ENCODE data around the gene ZNF207.
"Not testable (repeated sequence)": the region's sequence is repeated elsewhere in the genome, so short reads cannot be mapped to it uniquely, and the experiment has no call there.

ZNF207 gene

GRCh38 chr17:32385121-32385520 is 35.2 kb downstream of the ZNF207 start:
- no peak for DNase-seq (ENCODE audit: low spot score in 2 of 2)
- Histone ChIP-seq H3K27me3 (ENCODE audit: low read depth) (no peaks in the 10 kb centered on the region), H3K4me1 (no peaks in the 10 kb centered on the region), H3K9me3 (no peaks in the 10 kb centered on the region), H3K4me3 (no peak overlapping the region), H3K36me3 (replicated peaks) (peaks cover 16% of the 10 kb centered on the region)
- in situ Hi-C loops (cut with MboI; ENCODE audit: low sequenced_read_pairs), result no loop called here

GRCh38 chr17:32385971-32386370 is 36.0 kb downstream of the ZNF207 start:
- in situ Hi-C loops (cut with MboI; ENCODE audit: low sequenced_read_pairs), result no loop called here
- DNase-seq (ENCODE audit: low spot score in 2 of 2), result no peak
- no peaks in the 10 kb centered on the region for H3K4me1 ChIP-seq
- no peaks in the 10 kb centered on the region for H3K9me3 ChIP-seq
- peaks cover 10% of the 10 kb centered on the region for H3K36me3 ChIP-seq (replicated peaks)
- no peaks in the 10 kb centered on the region for H3K27me3 ChIP-seq (ENCODE audit: low read depth)
- H3K4me3 ChIP-seq, result no peak overlapping the region

GRCh38 chr17:32386844-32387243 is 36.9 kb downstream of the ZNF207 start:
- Histone ChIP-seq H3K4me1 (no peaks in the 10 kb centered on the region), H3K4me3 (no peak overlapping the region), H3K9me3 (no peaks in the 10 kb centered on the region), H3K27me3 (ENCODE audit: low read depth) (no peaks in the 10 kb centered on the region), H3K36me3 (replicated peaks) (peaks cover 3% of the 10 kb centered on the region; the same call in 1 of the 2 replicates)
- no peak for DNase-seq (ENCODE audit: low spot score in 2 of 2)
- in situ Hi-C loops (cut with MboI; ENCODE audit: low sequenced_read_pairs), result no loop called here

GRCh38 chr17:32388128-32388527 is 38.2 kb downstream of the ZNF207 start:
- H3K4me3 ChIP-seq; H3K9me3 ChIP-seq; in situ Hi-C loops (cut with MboI; ENCODE audit: low sequenced_read_pairs); H3K4me1 ChIP-seq; H3K27me3 ChIP-seq (ENCODE audit: low read depth); DNase-seq (ENCODE audit: low spot score in 2 of 2); H3K36me3 ChIP-seq (replicated peaks): not testable (repeated sequence)

GRCh38 chr17:32388613-32389459 is 38.9 kb downstream of the ZNF207 start:
- Histone ChIP-seq H3K4me1 (no peaks in the 10 kb centered on the region), H3K36me3 (replicated peaks) (no peaks in the 10 kb centered on the region), H3K27me3 (ENCODE audit: low read depth) (no peaks in the 10 kb centered on the region), H3K9me3 (no peaks in the 10 kb centered on the region), H3K4me3 (no peak overlapping the region)
- in situ Hi-C loops (cut with MboI; ENCODE audit: low sequenced_read_pairs), result no loop called here
- DNase-seq (ENCODE audit: low spot score in 2 of 2), result no peak

- no peak for DNase-seq (ENCODE audit: low spot score in 2 of 2)
- no peaks in the 10 kb centered on the region for H3K9me3 ChIP-seq
- in situ Hi-C loops (cut with MboI; ENCODE audit: low sequenced_read_pairs), result no loop called here
- no peaks in the 10 kb centered on the region for H3K4me1 ChIP-seq
- no peak overlapping the region for H3K4me3 ChIP-seq
- no peaks in the 10 kb centered on the region for H3K27me3 ChIP-seq (ENCODE audit: low read depth)
- no peaks in the 10 kb centered on the region for H3K36me3 ChIP-seq (replicated peaks)
These were observed 43.9 kb downstream of the ZNF207 start for GRCh38 chr17:32393904-32394303.

GRCh38 chr17:32396343-32396742 is 46.4 kb downstream of the ZNF207 start:
- Histone ChIP-seq H3K27me3 (ENCODE audit: low read depth) (no peaks in the 10 kb centered on the region), H3K36me3 (replicated peaks) (no peaks in the 10 kb centered on the region), H3K4me1 (no peaks in the 10 kb centered on the region), H3K4me3 (no peak overlapping the region), H3K9me3 (no peaks in the 10 kb centered on the region)
- in situ Hi-C loops (cut with MboI; ENCODE audit: low sequenced_read_pairs), result no loop called here
- DNase-seq (ENCODE audit: low spot score in 2 of 2), result no peak

GRCh38 chr17:32398946-32399345 is 49.0 kb downstream of the ZNF207 start:
- Histone ChIP-seq H3K9me3 (no peaks in the 10 kb centered on the region), H3K36me3 (replicated peaks) (no peaks in the 10 kb centered on the region), H3K4me1 (no peaks in the 10 kb centered on the region), H3K4me3 (no peak overlapping the region), H3K27me3 (ENCODE audit: low read depth) (no peaks in the 10 kb centered on the region)
- in situ Hi-C loops (cut with MboI; ENCODE audit: low sequenced_read_pairs), result no loop called here
- DNase-seq (ENCODE audit: low spot score in 2 of 2), result no peak

GRCh38 chr17:32410085-32410484 is 60.1 kb downstream of the ZNF207 start:
- H3K4me1 ChIP-seq; in situ Hi-C loops (cut with MboI; ENCODE audit: low sequenced_read_pairs); H3K27me3 ChIP-seq (ENCODE audit: low read depth); DNase-seq (ENCODE audit: low spot score in 2 of 2); H3K9me3 ChIP-seq; H3K36me3 ChIP-seq (replicated peaks); H3K4me3 ChIP-seq: not testable (repeated sequence)

- no peaks in the 10 kb centered on the region for H3K4me1 ChIP-seq
- in situ Hi-C loops (cut with MboI; ENCODE audit: low sequenced_read_pairs), result no loop called here
- no peak for DNase-seq (ENCODE audit: low spot score in 2 of 2)
These were observed 76.9 kb downstream of the ZNF207 start for GRCh38 chr17:32426894-32427293.

GRCh38 chr17:32429598-32429997 is 79.6 kb downstream of the ZNF207 start:
- Histone ChIP-seq H3K27me3 (ENCODE audit: low read depth) (no peaks in the 10 kb centered on the region), H3K9me3 (peaks cover 7% of the 10 kb centered on the region; the same call in 1 of the 2 replicates), H3K36me3 (replicated peaks) (no peaks in the 10 kb centered on the region), H3K4me1 (no peaks in the 10 kb centered on the region), H3K4me3 (no peak overlapping the region)
- in situ Hi-C loops (cut with MboI; ENCODE audit: low sequenced_read_pairs), result no loop called here
- DNase-seq (ENCODE audit: low spot score in 2 of 2), result no peak

More at GRCh38 chr17:32426894-32427293, 76.9 kb downstream of the ZNF207 start:
- Histone ChIP-seq H3K36me3 (replicated peaks) (no peaks in the 10 kb centered on the region), H3K9me3 (peaks cover 7% of the 10 kb centered on the region; the same call in 1 of the 2 replicates), H3K27me3 (ENCODE audit: low read depth) (no peaks in the 10 kb centered on the region), H3K4me3 (no peak overlapping the region)
